Astrocyte (in vitro differentiated cells and primary cell): ENCODE results near the gene IFRD1. TPM values are rescaled to one million over a fixed set of nuclear protein-coding genes. Genes with fewer than 3 reads are reported as not detected.
A peak's percentile ranks its signal among the peaks of the same experiment; 100 is the strongest.

Source experiments
- DNase-seq: peaks from one replicate; pipeline ENCODE4 v3.0.0-alpha.2; 2010; ENCODE audit warnings: low read depth
- FAIRE-seq: peaks from 2 replicates; lab custom pipeline; 2011; peaks lifted over from hg19 to GRCh38; lab: Jason Lieb, UNC
- H2AFZ ChIP-seq: 2 replicates; pipeline ENCODE4 v1.6.0; 2012; ENCODE audit warnings: low read depth, low read length, inconsistent platforms
- H3K27ac ChIP-seq: 2 replicates; pipeline ENCODE4 v1.5.1; 2011; ENCODE audit warnings: low read depth, low read length, inconsistent platforms
- H3K27me3 ChIP-seq: 2 replicates; pipeline ENCODE4 v1.6.0; 2011; ENCODE audit warnings: low read length, inconsistent platforms; ENCODE audit not compliant: insufficient read depth
- H3K36me3 ChIP-seq: 2 replicates; pipeline ENCODE4 v1.5.1; 2011; ENCODE audit warnings: low read length, inconsistent platforms; ENCODE audit not compliant: insufficient read depth
- H3K4me1 ChIP-seq: 2 replicates; pipeline ENCODE4 v1.5.1; 2011; ENCODE audit warnings: low read length, inconsistent platforms; ENCODE audit not compliant: insufficient read depth
- H3K4me2 ChIP-seq: 2 replicates; pipeline ENCODE4 v1.6.0; 2012; ENCODE audit warnings: low read length, inconsistent platforms
- H3K4me3 ChIP-seq: 2 replicates; pipeline ENCODE4 v1.5.1; 2011; ENCODE audit warnings: low read depth, mild to moderate bottlenecking, low read length, inconsistent platforms; ENCODE audit not compliant: insufficient read depth
- H3K79me2 ChIP-seq: 2 replicates; pipeline ENCODE4 v1.6.0; 2012; ENCODE audit warnings: mild to moderate bottlenecking, low read length, inconsistent platforms; ENCODE audit not compliant: insufficient read depth
- H3K9ac ChIP-seq: 2 replicates; pipeline ENCODE4 v1.6.0; 2012; ENCODE audit warnings: mild to moderate bottlenecking, low read length, inconsistent platforms
- H3K9me3 ChIP-seq: 2 replicates; pipeline ENCODE4 v1.5.1; 2012; ENCODE audit warnings: low read depth, mild to moderate bottlenecking, low read length, inconsistent platforms; ENCODE audit not compliant: insufficient read depth
- H4K20me1 ChIP-seq: 2 replicates; pipeline ENCODE4 v1.6.0; 2012; ENCODE audit warnings: low read length, inconsistent platforms; ENCODE audit not compliant: insufficient read depth
- H3K27ac Mint-ChIP-seq: one replicate; pipeline ENCODE4 v1.8.0; 2021; ENCODE audit warnings: mild to moderate bottlenecking, mixed read lengths; ENCODE audit not compliant: unreplicated experiment
- H3K27me3 Mint-ChIP-seq: one replicate; pipeline ENCODE4 v1.8.0; 2021; ENCODE audit warnings: low read depth, mixed read lengths; ENCODE audit not compliant: unreplicated experiment
- H3K36me3 Mint-ChIP-seq: one replicate; pipeline ENCODE4 v1.8.0; 2021; ENCODE audit warnings: low read depth, mixed read lengths; ENCODE audit not compliant: unreplicated experiment
- H3K4me1 Mint-ChIP-seq: one replicate; pipeline ENCODE4 v1.8.0; 2021; ENCODE audit warnings: low read depth, mixed read lengths; ENCODE audit not compliant: unreplicated experiment
- H3K4me3 Mint-ChIP-seq: one replicate; pipeline ENCODE4 v1.8.0; 2021; ENCODE audit warnings: mild to moderate bottlenecking, moderate library complexity, mixed read lengths; ENCODE audit not compliant: unreplicated experiment
- H3K9me3 Mint-ChIP-seq: one replicate; pipeline ENCODE4 v1.8.0; 2021; ENCODE audit warnings: mild to moderate bottlenecking, mixed read lengths; ENCODE audit not compliant: unreplicated experiment
- EZH2 ChIP-seq: IDR thresholded peaks from 2 replicates; pipeline ENCODE4 v1.6.1; 2012; ENCODE audit warnings: mild to moderate bottlenecking, low read length, inconsistent platforms; ENCODE audit not compliant: insufficient read depth
- total RNA-seq: library from RNA; stranded (reverse); gene quantifications from 2 replicates; pipeline ENCODE4 v1.2.1, GENCODE V29; 2021
- TF ChIP-seq, protein P1 (sequence below): IDR thresholded peaks from 2 replicates; pipeline ENCODE4 v1.5.1; 2011; ENCODE audit warnings: low read depth, mild to moderate bottlenecking, inconsistent platforms, low read length, moderate library complexity; ENCODE audit not compliant: insufficient read depth

The IFRD1 gene
- total RNA-seq, 1 donor from 2014 or later = 101 TPM

DNA sequence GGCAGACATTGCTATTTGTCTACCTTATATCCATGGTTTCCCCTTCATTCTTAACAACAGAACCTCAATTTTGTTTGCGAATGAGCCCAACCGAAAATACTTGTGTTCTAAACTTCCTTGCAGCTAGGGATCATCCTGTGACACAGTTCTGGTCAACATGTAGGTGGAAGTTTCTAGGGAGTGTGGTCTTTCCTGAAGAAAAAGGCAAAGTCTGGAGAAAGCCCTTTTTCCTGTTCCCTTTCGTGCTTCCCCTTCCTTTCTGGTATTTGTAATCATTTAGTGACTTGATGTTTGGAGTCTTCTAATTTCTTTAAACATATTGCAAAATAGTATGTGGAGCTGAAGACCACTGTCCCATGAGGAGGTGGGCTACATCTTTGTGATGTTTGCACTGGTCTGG lies 2.9 kb upstream of the IFRD1 start:
- no peak for TF ChIP-seq EZH2
- TF ChIP-seq, protein P1, sequence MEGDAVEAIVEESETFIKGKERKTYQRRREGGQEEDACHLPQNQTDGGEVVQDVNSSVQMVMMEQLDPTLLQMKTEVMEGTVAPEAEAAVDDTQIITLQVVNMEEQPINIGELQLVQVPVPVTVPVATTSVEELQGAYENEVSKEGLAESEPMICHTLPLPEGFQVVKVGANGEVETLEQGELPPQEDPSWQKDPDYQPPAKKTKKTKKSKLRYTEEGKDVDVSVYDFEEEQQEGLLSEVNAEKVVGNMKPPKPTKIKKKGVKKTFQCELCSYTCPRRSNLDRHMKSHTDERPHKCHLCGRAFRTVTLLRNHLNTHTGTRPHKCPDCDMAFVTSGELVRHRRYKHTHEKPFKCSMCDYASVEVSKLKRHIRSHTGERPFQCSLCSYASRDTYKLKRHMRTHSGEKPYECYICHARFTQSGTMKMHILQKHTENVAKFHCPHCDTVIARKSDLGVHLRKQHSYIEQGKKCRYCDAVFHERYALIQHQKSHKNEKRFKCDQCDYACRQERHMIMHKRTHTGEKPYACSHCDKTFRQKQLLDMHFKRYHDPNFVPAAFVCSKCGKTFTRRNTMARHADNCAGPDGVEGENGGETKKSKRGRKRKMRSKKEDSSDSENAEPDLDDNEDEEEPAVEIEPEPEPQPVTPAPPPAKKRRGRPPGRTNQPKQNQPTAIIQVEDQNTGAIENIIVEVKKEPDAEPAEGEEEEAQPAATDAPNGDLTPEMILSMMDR = no peak
- H3K27ac Mint-ChIP-seq = no peak overlapping the region
- H3K9me3 Mint-ChIP-seq = no peaks in the 10 kb centered on the region
- no peak overlapping the region for H3K9ac ChIP-seq
- no peaks in the 10 kb centered on the region for H3K9me3 ChIP-seq
- no peak overlapping the region for H2AFZ ChIP-seq
- no peaks in the 10 kb centered on the region for H3K36me3 ChIP-seq
- H3K36me3 Mint-ChIP-seq = no peaks in the 10 kb centered on the region
- H3K27me3 ChIP-seq = no peaks in the 10 kb centered on the region
- H3K27ac ChIP-seq = no peak overlapping the region
- H3K4me2 ChIP-seq = no peak overlapping the region
- peaks cover 16% of the 10 kb centered on the region for H4K20me1 ChIP-seq
- no peaks in the 10 kb centered on the region for H3K27me3 Mint-ChIP-seq
- peaks cover 21% of the 10 kb centered on the region for H3K79me2 ChIP-seq
- DNase-seq = no peak
- H3K4me3 Mint-ChIP-seq = no peak overlapping the region
- no peak for FAIRE-seq
- no peak overlapping the region for H3K4me3 ChIP-seq
- H3K4me1 Mint-ChIP-seq = peaks cover 14% of the 10 kb centered on the region
- peaks cover 12% of the 10 kb centered on the region for H3K4me1 ChIP-seq

DNA sequence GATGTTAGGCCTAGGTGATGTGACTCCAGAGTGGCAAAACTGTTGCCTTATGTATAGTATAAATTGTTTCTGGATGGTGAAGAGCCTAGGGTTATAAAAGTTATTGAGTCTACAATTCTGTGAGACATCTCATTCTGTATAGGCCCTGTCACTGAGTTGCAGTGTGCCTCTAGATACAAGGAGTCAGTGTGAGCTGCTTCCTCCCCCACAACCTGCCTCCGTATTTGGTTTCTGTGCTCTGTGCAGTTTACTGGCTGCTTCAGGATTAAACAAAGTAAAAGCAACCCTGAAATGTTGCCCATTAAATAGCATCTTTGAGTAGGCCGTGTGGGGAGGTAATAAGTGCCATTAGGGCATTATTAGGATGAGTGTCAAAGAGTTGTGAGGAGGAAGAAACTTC lies 1.9 kb upstream of the IFRD1 start:
- Histone ChIP-seq H3K9ac (no peak overlapping the region), H3K27ac (no peak overlapping the region), H3K4me3 (no peak overlapping the region), H3K9me3 (no peaks in the 10 kb centered on the region), H3K79me2 (peaks cover 31% of the 10 kb centered on the region), H3K4me1 (peaks cover 22% of the 10 kb centered on the region), H3K36me3 (no peaks in the 10 kb centered on the region), H2AFZ (no peak overlapping the region), H3K4me2 (no peak overlapping the region), H4K20me1 (peaks cover 26% of the 10 kb centered on the region), H3K27me3 (no peaks in the 10 kb centered on the region)
- DNase-seq (no peak), FAIRE-seq (no peak)
- Mint-ChIP-seq H3K4me1 (peaks cover 16% of the 10 kb centered on the region), H3K27ac (peak overlapping the region; percentile 95), H3K36me3 (no peaks in the 10 kb centered on the region), H3K4me3 (peak overlapping the region; percentile 63), H3K9me3 (no peaks in the 10 kb centered on the region), H3K27me3 (no peaks in the 10 kb centered on the region)
- TF ChIP-seq EZH2 = no peak
- TF ChIP-seq, protein P1 = no peak

DNA sequence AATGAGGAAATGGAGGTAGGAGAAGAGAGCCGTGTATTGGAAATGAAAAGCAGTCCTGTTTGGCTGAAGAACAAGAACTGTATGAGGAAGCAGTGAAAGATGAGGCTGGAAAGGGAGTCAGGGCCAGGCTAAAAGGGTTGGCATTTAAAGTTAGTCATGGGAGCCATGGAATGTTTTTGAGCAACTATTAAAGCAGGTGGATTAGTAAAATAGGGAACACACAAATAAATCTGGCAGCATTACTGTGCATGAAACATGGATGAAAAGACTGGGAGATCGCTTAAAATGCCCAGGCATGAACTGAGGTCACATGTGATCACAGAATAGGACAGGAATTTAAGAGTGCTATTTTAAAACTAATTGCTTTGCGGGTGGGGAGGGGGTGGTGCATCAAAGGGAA lies 1.4 kb upstream of the IFRD1 start:
- Mint-ChIP-seq H3K9me3 (no peaks in the 10 kb centered on the region), H3K36me3 (no peaks in the 10 kb centered on the region), H3K4me3 (peak overlapping the region; percentile 63), H3K4me1 (peaks cover 20% of the 10 kb centered on the region), H3K27me3 (no peaks in the 10 kb centered on the region), H3K27ac (peak overlapping the region; percentile 95)
- H2AFZ ChIP-seq = no peak overlapping the region
- H3K79me2 ChIP-seq = peaks cover 36% of the 10 kb centered on the region
- H3K4me2 ChIP-seq = peak overlapping the region; percentile 90
- no peak overlapping the region for H3K27ac ChIP-seq
- no peak overlapping the region for H3K4me3 ChIP-seq
- H3K27me3 ChIP-seq = no peaks in the 10 kb centered on the region
- no peaks in the 10 kb centered on the region for H3K9me3 ChIP-seq
- DNase-seq (no peak), FAIRE-seq (no peak)
- no peak overlapping the region for H3K9ac ChIP-seq
- peaks cover 27% of the 10 kb centered on the region for H3K4me1 ChIP-seq
- peaks cover 31% of the 10 kb centered on the region for H4K20me1 ChIP-seq
- no peaks in the 10 kb centered on the region for H3K36me3 ChIP-seq
- TF ChIP-seq, protein P1 = no peak
- no peak for TF ChIP-seq EZH2
